HG03521 (cell line): ENCODE measurements around the gene ZFP62.

ENCODE experiments used
- ATAC-seq: cut with Tn5 transposase; IDR thresholded peaks from one replicate; pipeline ENCODE4 v1.9.1; 2021; ENCODE audit warnings: mild to moderate bottlenecking, moderate library complexity; ENCODE audit not compliant: unreplicated experiment

The ZFP62 gene

DNA sequence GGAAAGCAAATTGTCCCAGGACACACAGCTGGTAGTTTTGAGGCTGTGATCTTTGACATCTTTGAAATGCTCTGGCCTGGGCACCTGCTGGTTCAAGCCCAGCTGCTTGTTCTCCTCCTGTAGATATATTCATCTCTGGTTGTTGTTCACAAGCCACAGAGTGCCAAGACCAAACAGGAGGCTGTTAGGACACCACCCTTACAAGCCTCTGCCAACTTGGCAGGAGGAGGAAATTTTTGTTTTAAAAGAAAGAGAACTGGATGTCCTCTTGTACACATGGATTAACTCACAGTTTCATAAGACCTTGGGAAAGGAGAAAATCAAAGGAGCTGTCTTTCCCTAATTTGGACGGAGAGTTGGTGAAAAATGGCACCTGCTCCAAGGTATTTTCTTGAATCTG is 8.5 kb upstream of the ZFP62 start:
- ATAC-seq: no peak

DNA sequence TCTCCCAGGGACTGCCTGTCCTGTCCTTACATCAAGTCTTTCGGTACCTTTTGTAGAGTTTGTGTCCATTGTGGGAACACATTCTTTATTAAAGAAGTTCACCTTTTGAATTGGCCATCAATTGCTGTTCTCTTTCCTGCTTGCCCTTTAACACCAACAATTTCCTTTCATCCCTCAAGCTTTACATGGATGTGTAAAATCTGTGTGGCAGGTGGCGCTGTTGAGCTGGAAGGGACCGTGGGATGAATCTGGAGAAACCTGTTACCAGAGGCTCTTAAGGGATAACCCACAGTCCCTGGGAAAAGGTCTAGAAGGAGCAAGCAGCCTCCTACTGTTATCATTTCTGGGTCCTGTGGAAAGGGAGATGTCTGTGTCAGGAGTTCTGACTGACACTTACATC is 7.9 kb upstream of the ZFP62 start:
- no peak for ATAC-seq

DNA sequence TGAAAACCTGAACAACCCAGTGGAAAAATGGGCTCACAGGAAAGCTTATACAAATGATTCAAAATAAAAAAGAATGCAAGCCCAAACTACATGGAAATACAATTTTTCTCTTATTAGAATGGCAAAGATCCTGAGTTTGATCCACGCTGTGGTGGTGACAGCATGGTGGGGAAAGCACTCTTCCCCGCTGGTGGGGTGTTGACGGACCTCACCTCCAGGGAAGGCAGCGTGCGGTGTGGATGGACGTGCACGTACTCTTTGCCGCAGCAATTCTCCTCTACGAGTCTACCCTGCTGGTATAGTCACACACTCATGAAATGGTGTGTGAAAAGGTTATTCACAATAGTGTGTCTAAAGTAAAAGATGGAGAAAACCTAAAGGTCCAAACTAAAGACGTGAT is 5.9 kb upstream of the ZFP62 start:
- ATAC-seq: no peak

DNA sequence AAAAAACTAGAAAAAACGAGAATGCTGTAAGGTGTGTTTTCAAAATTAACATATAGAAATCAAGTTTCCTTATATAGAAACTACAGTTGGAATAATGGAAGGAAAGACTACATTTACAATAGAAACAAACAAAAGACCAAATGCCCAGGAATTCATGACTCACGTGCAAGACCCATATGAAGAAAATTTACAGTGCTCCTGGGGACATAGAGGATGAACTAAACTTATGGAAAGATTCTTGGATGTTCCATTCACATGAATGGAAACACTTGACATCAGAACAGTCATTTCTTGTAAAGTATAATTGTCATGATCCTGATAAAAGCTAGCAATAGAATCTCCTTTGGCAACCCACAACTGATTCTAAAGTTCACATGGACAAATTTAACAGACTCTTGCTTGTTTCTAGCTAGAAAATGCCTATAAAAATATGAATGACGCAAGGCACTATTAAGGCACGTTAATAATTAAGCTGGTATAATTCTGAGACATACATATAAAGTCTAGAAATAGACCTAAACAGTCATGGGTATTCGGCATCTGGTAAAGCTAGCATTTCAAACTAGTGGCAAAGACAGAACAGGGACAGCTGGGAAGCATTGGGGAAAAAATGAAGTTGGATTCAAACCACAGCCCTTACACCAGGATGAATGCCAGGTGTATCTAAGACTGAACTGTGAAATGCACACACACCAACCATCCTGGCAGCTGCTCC is 5.1 kb upstream of the ZFP62 start:
- ATAC-seq: no peak

DNA sequence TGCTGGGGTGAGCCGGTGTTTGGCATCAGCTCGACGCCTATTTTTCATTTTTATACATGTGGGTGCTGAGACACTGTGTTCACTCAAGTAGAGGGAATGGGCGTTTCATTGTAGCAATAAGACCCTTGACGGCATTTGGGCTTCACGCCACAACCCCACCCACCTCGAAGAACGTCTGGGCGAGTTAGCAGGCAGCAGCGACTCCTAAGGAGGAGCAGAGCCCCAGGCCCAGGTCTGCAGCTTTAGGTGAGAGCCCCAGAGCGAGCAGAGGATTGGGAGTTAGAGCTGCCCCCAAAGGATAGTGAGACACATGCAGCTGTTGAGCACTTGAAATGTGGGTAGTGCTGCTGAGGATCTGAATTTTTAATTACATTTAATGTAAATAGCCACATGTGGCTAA is 1.6 kb upstream of the ZFP62 start:
- no peak for ATAC-seq

DNA sequence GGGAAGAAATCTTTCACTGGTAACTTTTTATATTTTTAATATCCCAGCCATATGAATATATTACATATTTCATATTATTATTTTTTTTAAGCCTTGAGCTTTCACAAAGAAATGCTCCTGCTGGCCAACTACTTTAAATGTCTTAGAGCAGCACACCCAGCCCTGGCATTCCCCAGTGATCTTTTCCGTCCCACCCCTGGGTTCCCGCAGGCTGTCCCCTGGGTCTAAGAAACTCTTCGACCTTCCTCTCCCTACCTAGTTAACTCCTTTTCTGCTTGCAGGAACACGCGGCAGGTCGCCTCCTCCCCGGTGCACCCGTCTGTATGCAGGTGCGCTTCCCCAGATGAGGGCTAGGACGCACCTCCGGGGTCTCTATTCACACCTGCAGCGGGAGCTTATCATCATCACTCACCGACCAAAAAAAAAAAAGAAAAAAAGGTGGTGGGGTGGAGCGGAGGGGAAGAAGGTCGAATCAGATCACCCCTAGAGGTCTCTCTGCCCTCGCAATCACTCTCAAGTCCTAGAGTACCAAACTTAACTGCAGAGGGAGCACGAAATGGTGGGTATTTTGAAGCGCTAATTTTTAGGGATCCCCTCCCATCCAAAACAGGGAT is 696 bp downstream of the ZFP62 start:
- peak; percentile 48 for ATAC-seq

DNA sequence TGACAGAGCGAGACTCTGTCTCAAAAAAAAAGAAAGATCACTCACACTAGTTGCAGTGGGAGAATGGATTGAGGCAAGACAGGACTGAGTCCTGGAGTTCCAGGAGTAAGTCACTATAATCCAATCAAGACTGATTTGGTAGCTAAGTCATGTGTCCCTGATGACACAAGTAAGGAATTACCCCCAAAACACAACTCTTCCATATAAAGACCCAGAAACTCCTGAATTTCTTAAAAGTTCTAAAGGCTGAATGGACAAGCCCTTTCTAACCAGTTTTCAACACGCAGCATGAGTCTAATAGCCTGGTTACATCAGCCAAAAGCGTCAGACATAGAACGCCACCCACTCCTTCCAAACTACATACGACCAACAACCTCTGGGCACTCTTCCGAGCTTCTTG is 2.5 kb downstream of the ZFP62 start:
- ATAC-seq: no peak

DNA sequence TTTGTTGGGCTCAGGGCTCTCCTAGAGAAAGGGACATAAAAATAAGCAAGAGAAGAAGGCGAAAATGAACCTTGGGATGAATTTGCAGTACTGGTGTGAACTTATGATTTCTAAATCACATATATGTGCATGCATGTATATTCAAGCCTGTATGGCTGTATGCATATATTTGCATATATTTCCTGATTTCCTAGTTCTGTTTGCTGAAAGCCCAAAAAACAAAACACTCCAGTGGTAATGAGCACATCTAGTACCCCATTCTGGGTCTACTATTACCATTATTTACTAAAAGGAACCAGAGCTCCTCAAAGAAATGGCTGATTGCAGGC is 7.3 kb downstream of the ZFP62 start:
- no peak for ATAC-seq

DNA sequence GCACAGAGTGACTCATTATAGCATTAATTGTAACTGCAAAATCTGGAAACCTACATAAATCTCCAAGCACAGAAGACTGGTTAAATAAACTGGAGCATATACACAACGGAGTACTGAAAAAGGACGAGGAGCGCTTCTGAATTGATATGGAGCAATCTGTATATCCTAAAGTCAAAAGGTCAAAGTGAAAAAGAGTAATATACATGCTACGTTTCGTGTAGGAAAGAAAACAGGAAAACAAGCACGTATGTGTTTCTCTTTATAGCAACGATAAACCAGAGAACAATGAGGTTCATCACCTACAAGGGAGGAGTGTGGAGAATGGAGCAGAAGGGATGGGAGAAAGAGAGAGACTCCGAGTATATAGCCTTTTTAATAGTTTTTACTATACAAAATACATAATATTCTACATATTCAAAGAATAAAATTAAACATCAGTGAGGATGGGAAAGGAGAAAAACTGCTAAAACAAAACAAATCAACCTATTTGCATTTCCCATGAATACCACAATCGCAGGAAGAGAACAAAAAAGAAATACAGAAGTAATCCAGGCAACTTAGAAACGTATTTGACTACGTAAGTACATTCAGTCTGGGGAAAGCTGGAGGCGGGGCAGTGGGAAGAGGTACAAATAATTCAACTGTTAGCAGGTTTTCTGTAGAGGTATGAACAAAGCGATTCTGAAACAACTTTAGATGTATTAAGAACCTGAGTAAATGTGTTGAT is 7.8 kb downstream of the ZFP62 start:
- no peak for ATAC-seq

DNA sequence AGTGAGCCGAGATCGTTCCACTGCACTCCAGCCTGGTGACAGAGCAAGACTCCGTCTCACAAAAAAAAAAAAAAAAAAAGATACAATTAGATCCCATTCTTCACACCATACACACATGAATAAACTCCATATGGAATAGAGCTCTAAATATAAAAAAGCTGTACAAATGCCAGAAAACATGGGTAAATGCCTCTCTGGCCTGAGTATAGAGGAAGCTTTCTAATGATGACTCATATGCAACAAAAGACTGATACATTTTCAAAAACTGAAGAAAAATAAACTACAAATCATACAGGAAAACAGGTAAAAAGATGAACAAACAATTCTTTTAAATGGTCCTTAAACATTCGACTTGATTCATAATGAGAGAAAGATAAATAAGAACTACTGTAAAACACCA is 8.6 kb downstream of the ZFP62 start:
- no peak for ATAC-seq

DNA sequence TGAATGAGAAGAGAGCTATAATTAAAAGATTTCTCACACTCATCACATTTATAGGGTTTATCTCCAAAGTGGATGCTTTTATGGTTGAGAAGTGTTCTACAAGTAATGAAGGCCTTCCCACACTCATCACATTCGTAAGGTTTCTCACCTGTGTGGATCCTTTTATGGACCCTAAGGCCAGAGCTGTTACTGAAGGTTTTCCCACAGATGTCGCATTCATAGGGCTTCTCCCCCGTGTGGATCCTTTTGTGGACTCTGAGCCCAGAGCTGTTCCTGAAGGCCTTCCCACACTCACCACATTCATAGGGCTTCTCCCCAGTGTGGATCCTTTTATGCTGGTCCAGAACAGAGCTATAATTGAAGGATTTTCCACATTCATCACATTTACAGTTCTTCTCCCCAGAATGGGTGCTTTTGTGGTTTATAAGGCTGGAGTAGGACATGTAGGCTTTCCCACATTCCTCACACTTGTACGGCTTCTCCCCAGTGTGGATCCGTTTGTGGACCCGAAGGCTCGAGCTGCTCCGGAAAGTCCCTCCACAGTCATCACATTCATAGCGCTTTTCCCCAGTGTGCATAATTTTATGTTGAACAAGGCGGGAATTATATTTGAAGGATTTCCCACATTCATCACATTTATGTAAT is 10.5 kb downstream of the ZFP62 start:
- no peak for ATAC-seq

DNA sequence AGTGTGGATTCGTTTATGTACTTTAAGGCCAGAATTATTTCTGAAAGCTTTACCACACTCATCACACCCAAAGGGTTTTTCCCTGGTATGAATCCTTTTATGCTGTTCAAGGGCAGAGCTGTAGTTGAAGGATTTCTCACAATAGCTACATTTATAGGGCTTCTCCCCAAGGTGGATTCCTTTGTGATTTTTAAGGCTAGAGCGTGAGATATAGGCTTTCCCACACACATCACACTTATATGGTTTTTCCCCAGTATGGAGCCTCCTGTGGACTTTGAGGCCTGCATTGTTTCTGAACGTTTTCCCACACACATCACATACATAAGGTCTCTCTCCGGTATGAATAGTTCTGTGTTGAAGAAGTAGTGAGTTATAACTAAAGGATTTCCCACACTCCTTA is 11.2 kb downstream of the ZFP62 start:
- no peak for ATAC-seq

DNA sequence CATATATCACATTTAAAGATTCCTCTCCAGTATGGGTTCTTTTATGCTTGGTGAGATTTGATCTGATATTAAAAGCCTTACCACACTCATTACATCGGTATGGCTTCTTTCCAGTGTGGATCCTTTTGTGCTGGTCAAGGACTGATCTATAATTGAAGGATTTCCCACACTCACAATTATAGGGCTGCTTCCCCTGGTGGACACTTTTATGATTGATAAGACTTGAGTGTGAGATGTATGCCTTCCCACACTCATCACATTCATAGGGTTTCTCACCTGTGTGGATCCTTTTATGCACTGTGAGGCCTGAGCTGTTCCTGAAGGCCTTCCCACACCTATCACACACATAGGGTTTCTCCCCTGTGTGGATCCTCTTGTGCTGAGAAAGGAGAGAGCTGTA is 12.2 kb downstream of the ZFP62 start:
- ATAC-seq: no peak

DNA sequence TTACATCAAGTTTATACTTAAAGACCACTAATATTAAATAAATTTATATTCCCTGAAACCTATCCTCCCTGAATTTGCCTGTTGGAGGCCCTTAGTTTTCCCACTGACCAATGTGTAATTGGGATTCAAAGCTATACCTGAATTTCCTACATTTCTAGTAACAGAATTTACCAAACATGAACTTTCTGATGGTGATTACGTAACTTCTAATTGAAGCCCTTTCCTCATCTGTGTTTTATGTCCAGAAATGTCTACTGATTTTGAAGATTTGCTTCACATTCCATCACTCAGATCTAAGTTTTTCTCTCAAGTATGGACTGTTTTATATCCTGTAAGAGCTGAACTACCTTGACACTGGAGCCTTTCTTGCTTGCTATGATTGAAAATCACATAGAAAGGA is 12.8 kb downstream of the ZFP62 start:
- ATAC-seq: no peak

DNA sequence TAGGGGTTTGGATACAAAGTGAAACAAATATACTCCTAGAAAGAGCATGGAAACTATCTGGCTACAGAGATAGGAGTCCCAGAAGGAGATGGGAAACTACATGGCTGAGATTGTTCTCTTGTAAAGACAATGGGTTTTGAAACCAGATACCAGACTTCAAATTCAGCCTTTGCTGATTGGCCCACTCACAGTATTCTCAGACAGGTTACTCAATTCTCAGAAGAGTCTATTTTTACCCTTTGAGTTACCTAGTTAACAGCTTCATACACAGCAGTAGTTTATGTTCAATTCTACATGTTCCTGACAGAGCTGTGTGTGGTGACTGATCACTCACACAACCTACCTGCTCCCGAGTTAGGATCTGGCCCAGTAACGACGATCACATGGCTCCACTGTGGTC is 14.1 kb downstream of the ZFP62 start:
- no peak for ATAC-seq

DNA sequence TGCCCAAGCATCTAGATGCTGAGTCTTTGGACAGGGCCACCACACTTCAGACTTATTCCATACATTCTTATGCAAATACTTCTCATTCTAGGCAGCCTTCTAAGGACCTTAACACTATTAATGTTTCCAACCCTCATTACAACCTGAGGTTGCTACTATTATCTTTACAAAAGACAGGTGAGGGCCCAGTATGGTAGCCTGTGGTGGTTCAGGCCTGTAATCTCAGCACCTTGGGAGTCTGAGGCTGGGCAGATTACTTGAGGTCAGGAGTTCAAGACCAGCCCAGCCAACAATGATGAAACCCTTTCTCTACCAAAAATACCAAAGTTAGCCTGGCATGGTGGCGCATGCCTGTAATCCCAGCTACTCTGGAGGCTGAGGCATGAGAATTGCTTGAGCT is 16.2 kb downstream of the ZFP62 start:
- ATAC-seq: no peak

DNA sequence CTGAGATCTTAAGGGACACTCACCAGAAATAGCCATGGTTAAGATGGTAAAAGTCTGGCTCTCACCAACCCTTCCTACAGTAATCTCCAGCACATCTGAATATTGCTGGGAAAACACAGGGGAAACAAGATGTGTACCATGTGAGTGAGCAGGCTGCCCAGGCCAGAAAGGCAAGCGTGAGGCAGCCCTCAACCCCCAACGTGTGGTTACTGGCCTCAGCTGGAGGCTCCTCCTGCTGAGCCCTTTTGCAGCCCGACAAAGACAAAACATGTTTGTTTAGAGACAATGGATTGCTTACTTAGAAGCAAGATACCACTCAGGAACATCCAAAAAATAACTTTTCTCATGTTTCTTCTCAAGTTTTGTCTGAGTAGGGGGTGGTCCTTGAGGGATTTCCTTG is 16.6 kb downstream of the ZFP62 start:
- ATAC-seq: no peak

DNA sequence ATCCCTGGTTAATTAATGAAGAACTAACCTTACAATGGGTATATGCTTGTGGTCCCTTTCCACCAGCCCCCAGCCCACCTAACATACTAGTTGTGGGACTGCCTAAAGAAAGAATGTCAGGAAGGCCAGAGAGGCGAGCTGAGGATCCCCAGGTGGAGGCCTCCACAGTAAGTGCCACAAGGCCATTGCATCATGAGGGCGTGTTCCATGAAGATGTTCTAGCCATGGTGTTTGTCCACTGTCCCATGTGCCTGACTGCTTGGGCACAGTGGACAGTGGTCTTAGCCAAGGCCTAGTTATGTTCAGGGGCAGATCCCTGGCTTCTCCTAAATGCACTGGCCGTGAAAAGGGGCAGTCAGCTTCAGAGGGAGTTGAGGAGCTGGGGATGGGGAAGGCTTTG is 21.1 kb downstream of the ZFP62 start:
- ATAC-seq: no peak

DNA sequence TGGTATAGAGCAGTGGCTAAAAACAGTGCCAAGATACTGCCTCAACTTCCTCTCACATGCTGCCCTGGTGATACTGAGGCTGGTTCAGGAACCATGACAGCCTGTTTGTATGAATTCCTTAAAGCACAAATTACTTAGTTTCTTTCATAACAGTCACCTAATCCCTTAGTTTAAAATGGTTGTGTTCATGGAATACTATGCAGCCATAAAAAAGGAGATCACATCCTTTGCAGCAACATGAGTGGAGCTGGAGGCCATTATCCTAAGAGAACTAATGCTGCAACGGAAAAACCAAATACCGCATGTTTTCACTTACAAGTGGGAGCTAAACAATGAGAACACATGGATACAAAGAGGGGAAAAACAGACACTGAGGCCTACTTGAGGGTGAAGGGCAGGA is 21.8 kb downstream of the ZFP62 start:
- no peak for ATAC-seq

DNA sequence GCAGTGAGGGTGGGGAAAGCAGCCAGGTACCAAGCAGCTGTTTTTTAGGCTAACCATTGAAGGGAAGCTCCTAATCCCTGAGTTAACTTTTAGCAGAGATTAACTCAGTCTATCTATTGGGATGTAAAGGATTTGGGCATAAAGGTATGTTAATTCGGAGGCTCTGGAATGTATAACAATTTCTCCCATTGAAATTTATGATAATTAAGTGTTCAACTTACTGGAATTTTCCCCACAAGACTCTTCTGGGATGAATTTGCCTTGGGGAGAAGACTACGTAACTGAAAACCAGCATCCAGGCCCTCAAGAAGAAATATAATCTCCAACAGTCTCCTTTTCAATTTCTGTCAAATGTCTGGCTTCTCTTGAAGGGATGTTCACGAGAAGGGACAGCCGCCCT is 23.6 kb downstream of the ZFP62 start:
- ATAC-seq: no peak

DNA sequence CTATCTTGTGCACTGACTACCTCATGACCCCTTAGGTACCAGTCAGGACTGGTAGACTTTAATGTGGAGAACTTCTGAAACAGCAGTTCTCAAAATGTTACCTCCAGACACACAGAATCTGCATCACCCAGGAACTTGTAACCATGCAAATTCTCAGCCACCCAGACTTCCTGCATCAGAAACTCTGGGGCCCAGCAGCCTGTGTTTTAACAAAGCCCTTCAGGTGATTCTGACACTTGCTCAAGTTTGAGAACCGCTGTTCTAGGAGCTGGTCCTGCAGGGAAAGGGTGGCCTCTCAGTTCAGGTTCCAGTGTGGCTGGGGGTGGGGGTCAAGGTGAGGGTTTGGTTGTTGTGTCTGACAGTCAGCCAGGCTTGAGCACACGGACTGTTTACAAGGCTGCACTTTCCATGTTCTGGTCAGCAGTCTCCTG is 28.4 kb downstream of the ZFP62 start:
- peak; percentile 36 for ATAC-seq
